Left ventricle myocardium inferior (tissue), 1 donor: Measurements from ENCODE around the gene THYN1. TPM values are rescaled to one million over a fixed set of nuclear protein-coding genes. Genes with fewer than 3 reads are reported as not detected.
A peak's percentile ranks its signal among the peaks of the same experiment; 100 is the strongest.

Source experiments
- DNase-seq: peaks from one replicate; pipeline ENCODE4 v3.0.0-alpha.2; 2020
- H3K27ac ChIP-seq: fragments of 200-600 bp; replicated peaks from 2 replicates; pipeline ENCODE4 v1.8.0; 2021
- H3K27me3 ChIP-seq: fragments of 200-600 bp; 2 replicates; pipeline ENCODE4 v1.8.0; 2021; ENCODE audit warnings: low read depth
- H3K36me3 ChIP-seq: fragments of 200-600 bp; 2 replicates; pipeline ENCODE4 v1.8.0; 2021
- H3K4me1 ChIP-seq: fragments of 200-600 bp; 2 replicates; pipeline ENCODE4 v1.8.0; 2021
- H3K4me3 ChIP-seq: fragments of 200-600 bp; 2 replicates; pipeline ENCODE4 v1.8.0; 2021; ENCODE audit warnings: mild to moderate bottlenecking, moderate library complexity
- H3K9me3 ChIP-seq: fragments of 200-600 bp; replicated peaks from 2 replicates; pipeline ENCODE4 v1.8.0; 2021
- intact Hi-C: fragments of 100-400 bp; cut with micrococcal nuclease; formaldehyde crosslinking; loops from one replicate; pipeline ENCODE4 v1.11.0; 2022
- total RNA-seq: library from RNA; stranded (reverse); fragmentation: NEBNext Ultra II Directional; extraction: Animal tissue kit (Norgen Biotek cat#: 25700); gene quantifications from one replicate; pipeline ENCODE4 v1.2.1, GENCODE V29; 2021
- TF ChIP-seq, protein P1 (sequence below): fragments of 200-600 bp; IDR thresholded peaks from 2 replicates; pipeline ENCODE4 v1.8.0; 2021; ENCODE audit warnings: antibody characterized with exemption, mild to moderate bottlenecking, borderline replicate concordance
- donor health status: DM: no; HTN: yes; CAD: no; lungs with severe emphysema.

The THYN1 gene
- total RNA-seq, 1 donor from 2014 or later, result 41.2 TPM

GRCh38 chr11:134264966-134265764, 12.0 kb upstream of the THYN1 start:
- Histone ChIP-seq H3K4me3 (no peak overlapping the region), H3K27me3 (peaks cover 11% of the 10 kb centered on the region), H3K4me1 (no peaks in the 10 kb centered on the region), H3K27ac (no peak overlapping the region), H3K9me3 (no peaks in the 10 kb centered on the region), H3K36me3 (peaks cover 38% of the 10 kb centered on the region)
- intact Hi-C loops, result no loop called here
- TF ChIP-seq, protein P1, sequence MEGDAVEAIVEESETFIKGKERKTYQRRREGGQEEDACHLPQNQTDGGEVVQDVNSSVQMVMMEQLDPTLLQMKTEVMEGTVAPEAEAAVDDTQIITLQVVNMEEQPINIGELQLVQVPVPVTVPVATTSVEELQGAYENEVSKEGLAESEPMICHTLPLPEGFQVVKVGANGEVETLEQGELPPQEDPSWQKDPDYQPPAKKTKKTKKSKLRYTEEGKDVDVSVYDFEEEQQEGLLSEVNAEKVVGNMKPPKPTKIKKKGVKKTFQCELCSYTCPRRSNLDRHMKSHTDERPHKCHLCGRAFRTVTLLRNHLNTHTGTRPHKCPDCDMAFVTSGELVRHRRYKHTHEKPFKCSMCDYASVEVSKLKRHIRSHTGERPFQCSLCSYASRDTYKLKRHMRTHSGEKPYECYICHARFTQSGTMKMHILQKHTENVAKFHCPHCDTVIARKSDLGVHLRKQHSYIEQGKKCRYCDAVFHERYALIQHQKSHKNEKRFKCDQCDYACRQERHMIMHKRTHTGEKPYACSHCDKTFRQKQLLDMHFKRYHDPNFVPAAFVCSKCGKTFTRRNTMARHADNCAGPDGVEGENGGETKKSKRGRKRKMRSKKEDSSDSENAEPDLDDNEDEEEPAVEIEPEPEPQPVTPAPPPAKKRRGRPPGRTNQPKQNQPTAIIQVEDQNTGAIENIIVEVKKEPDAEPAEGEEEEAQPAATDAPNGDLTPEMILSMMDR, result no peak
- DNase-seq, result no peak

DNA sequence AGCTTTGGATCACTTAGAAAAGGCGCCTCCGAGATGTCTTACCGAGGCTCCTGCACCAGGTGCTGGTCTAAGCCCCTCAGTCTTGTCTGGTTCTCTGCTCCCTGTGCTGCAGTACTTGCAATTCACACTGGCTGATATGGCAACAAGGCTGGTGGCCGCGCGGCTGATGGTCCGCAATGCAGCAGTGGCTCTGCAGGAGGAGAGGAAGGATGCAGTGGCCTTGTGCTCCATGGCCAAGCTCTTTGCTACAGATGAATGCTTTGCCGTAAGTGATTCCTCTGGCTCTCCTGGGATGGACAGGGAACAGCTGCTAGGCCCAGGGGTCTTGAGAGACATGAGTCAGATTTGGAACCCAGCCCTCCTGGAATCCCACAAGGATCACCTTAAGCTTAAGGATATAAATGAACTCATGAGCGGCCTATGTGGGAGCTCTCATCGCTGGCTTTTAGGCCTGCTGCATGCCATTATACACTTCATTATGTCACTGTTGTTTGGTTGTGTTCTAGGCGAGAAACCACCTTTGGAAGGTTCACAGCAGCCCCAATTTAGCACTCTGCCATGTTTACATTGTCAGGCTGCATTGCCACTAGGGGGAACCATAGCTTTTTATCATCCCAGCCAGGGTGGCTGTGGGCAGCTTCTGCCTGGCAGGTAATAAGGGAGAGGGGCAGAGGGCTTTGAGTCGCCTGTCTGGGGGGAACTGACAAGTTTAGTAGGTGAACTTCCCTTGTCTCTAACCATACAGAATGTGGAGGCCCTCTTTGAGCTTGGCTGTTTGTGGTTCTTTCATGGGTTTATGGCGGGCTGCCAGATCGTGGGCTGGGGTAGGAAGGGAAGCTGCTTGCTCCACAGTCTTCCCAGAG, 8.7 kb upstream of the THYN1 start:
- Histone ChIP-seq H3K9me3 (no peaks in the 10 kb centered on the region), H3K36me3 (peaks cover 71% of the 10 kb centered on the region), H3K4me3 (no peak overlapping the region), H3K4me1 (no peaks in the 10 kb centered on the region), H3K27me3 (no peaks in the 10 kb centered on the region), H3K27ac (no peak overlapping the region)
- no peak for DNase-seq
- intact Hi-C loops, result no loop called here
- TF ChIP-seq, protein P1, result peak; percentile 42

DNA sequence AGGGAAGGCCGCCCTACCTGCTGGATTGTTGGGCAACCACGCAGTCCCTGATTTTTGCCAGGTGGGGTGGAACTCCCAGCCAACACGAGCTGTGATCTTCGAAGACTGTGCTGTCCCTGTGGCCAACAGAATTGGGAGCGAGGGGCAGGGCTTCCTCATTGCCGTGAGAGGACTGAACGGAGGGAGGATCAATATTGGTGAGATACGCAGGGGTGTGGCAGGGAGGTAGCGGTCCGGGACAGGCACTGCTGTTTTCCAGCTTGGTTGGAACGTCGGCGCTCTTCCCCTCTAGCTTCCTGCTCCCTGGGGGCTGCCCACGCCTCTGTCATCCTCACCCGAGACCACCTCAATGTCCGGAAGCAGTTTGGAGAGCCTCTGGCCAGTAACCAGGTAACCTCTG, 7.8 kb upstream of the THYN1 start:
- Histone ChIP-seq H3K4me3 (no peak overlapping the region), H3K27ac (no peak overlapping the region), H3K9me3 (no peaks in the 10 kb centered on the region), H3K36me3 (peaks cover 73% of the 10 kb centered on the region), H3K27me3 (no peaks in the 10 kb centered on the region), H3K4me1 (no peaks in the 10 kb centered on the region)
- no peak for DNase-seq
- TF ChIP-seq, protein P1, result no peak
- intact Hi-C loops, result no loop called here

GRCh38 chr11:134260503-134260902, 7.4 kb upstream of the THYN1 start:
- Histone ChIP-seq H3K36me3 (peaks cover 73% of the 10 kb centered on the region), H3K4me3 (no peak overlapping the region), H3K9me3 (no peaks in the 10 kb centered on the region), H3K4me1 (peaks cover 2% of the 10 kb centered on the region), H3K27me3 (no peaks in the 10 kb centered on the region), H3K27ac (no peak overlapping the region)
- intact Hi-C loops, result no loop called here
- TF ChIP-seq, protein P1, result no peak
- no peak for DNase-seq

- H3K9me3 ChIP-seq, result no peaks in the 10 kb centered on the region
- no peak overlapping the region for H3K4me3 ChIP-seq
- peaks cover 67% of the 10 kb centered on the region for H3K36me3 ChIP-seq
- no peak for DNase-seq
- TF ChIP-seq, protein P1, result no peak
- peaks cover 21% of the 10 kb centered on the region for H3K4me1 ChIP-seq
- no peak overlapping the region for H3K27ac ChIP-seq
- H3K27me3 ChIP-seq, result no peaks in the 10 kb centered on the region
- intact Hi-C loops, result no loop called here
These were observed 5.4 kb upstream of the THYN1 start for GRCh38 chr11:134258577-134258976.
